H9 (cell line): ENCODE measurements around the gene S100A8. TPM values are rescaled to one million over a fixed set of nuclear protein-coding genes. Genes with fewer than 3 reads are reported as not detected.

Experiments used
- DNase-seq: peaks from one replicate; pipeline ENCODE4 v3.0.0-alpha.2; 2017
- H2AFZ ChIP-seq: one replicate; pipeline ENCODE4 v1.6.1; 2013; ENCODE audit warnings: mild to moderate bottlenecking, low read length, control low read depth, moderate library complexity
- H2AK5ac ChIP-seq: 2 replicates; pipeline ENCODE4 v1.6.1; 2013; ENCODE audit warnings: low read length, control low read depth, mixed read lengths; ENCODE audit not compliant: insufficient read length
- H2BK120ac ChIP-seq: one replicate; pipeline ENCODE4 v1.6.1; 2013; ENCODE audit warnings: low read depth, mild to moderate bottlenecking, low read length, control low read depth, inconsistent platforms; ENCODE audit not compliant: poor library complexity, severe bottlenecking
- H2BK12ac ChIP-seq: 2 replicates; pipeline ENCODE4 v1.6.1; 2013; ENCODE audit warnings: low read length, control low read depth, mixed read lengths, low read depth; ENCODE audit not compliant: insufficient read length
- H2BK15ac ChIP-seq: 2 replicates; pipeline ENCODE4 v1.6.1; 2013; ENCODE audit warnings: low read depth, low read length, control low read depth
- H2BK20ac ChIP-seq: one replicate; pipeline ENCODE4 v1.6.1; 2013; ENCODE audit warnings: low read depth, mild to moderate bottlenecking, low read length, control low read depth, inconsistent platforms; ENCODE audit not compliant: poor library complexity, severe bottlenecking
- H2BK5ac ChIP-seq: 2 replicates; pipeline ENCODE4 v1.6.1; 2013; ENCODE audit warnings: low read length, control low read depth, mixed read lengths; ENCODE audit not compliant: insufficient read length
- H3K14ac ChIP-seq: 2 replicates; pipeline ENCODE4 v1.6.1; 2013; ENCODE audit warnings: low read length, control low read depth; ENCODE audit not compliant: insufficient read depth
- H3K18ac ChIP-seq: 2 replicates; pipeline ENCODE4 v1.6.1; 2013; ENCODE audit warnings: low read depth, mild to moderate bottlenecking, mixed read lengths, low read length, control low read depth; ENCODE audit not compliant: insufficient read length
- H3K23ac ChIP-seq: 2 replicates; pipeline ENCODE4 v1.6.1; 2013; ENCODE audit warnings: low read length, control low read depth, mixed read lengths, low read depth; ENCODE audit not compliant: insufficient read length
- H3K23me2 ChIP-seq: 2 replicates; pipeline ENCODE4 v1.6.1; 2013; ENCODE audit warnings: low read depth, mild to moderate bottlenecking, mixed read lengths, low read length, control low read depth; ENCODE audit not compliant: insufficient read length, poor library complexity, severe bottlenecking
- H3K27ac ChIP-seq: 2 replicates; pipeline ENCODE4 v1.5.1; 2013; ENCODE audit warnings: low read length, control low read depth, mixed read lengths, low read depth; ENCODE audit not compliant: insufficient read length
- H3K27me3 ChIP-seq: 2 replicates; pipeline ENCODE4 v1.6.1; 2013; ENCODE audit warnings: low read length, control low read depth, inconsistent platforms; ENCODE audit not compliant: insufficient read depth
- H3K4ac ChIP-seq: 2 replicates; pipeline ENCODE4 v1.6.1; 2013; ENCODE audit warnings: low read depth, mild to moderate bottlenecking, control low read depth, inconsistent platforms, low read length, moderate library complexity
- H3K4me1 ChIP-seq: 2 replicates; pipeline ENCODE4 v1.6.1; 2013; ENCODE audit warnings: low read length, control low read depth, inconsistent platforms; ENCODE audit not compliant: insufficient read depth
- H3K4me2 ChIP-seq: 2 replicates; pipeline ENCODE4 v1.6.1; 2013; ENCODE audit warnings: low read length, control low read depth, mixed read lengths; ENCODE audit not compliant: insufficient read length, insufficient read depth
- H3K56ac ChIP-seq: 2 replicates; pipeline ENCODE4 v1.6.1; 2013; ENCODE audit warnings: low read depth, mild to moderate bottlenecking, mixed read lengths, low read length, control low read depth; ENCODE audit not compliant: insufficient read length
- H3K79me1 ChIP-seq: 2 replicates; pipeline ENCODE4 v1.6.1; 2013; ENCODE audit warnings: low read depth, mild to moderate bottlenecking, moderate library complexity, low read length, control low read depth, inconsistent platforms; ENCODE audit not compliant: insufficient read depth, poor library complexity, severe bottlenecking
- H3K79me2 ChIP-seq: 2 replicates; pipeline ENCODE4 v1.6.1; 2013; ENCODE audit warnings: low read length, control low read depth, inconsistent platforms; ENCODE audit not compliant: insufficient read depth
- H3K9ac ChIP-seq: 2 replicates; pipeline ENCODE4 v1.6.1; 2013; ENCODE audit warnings: low read length, control low read depth, mixed read lengths; ENCODE audit not compliant: insufficient read length; ENCODE audit errors: extremely low read depth
- H3K9me3 ChIP-seq: one replicate; pipeline ENCODE4 v1.6.1; 2013; ENCODE audit warnings: low read depth, low read length, inconsistent platforms; ENCODE audit not compliant: control insufficient read depth
- H3T11ph ChIP-seq: one replicate; pipeline ENCODE4 v1.6.1; 2013; ENCODE audit warnings: mild to moderate bottlenecking, low read length, control low read depth, inconsistent platforms
- H4K20me1 ChIP-seq: one replicate; pipeline ENCODE4 v1.6.1; 2013; ENCODE audit not compliant: control insufficient read depth, insufficient read length, insufficient read depth
- H4K5ac ChIP-seq: 2 replicates; pipeline ENCODE4 v1.6.1; 2013; ENCODE audit warnings: low read depth, mild to moderate bottlenecking, mixed read lengths, low read length, control low read depth; ENCODE audit not compliant: insufficient read length
- H4K8ac ChIP-seq: replicated peaks from 2 replicates; pipeline ENCODE4 v1.6.1; 2013; ENCODE audit warnings: low read length, control low read depth, mixed read lengths, low read depth; ENCODE audit not compliant: insufficient read length
- H4K91ac ChIP-seq: 2 replicates; pipeline ENCODE4 v1.6.1; 2013; ENCODE audit warnings: low read depth, mild to moderate bottlenecking, moderate library complexity, mixed read lengths, low read length, control low read depth; ENCODE audit not compliant: insufficient read length
- H3K27ac Mint-ChIP-seq, 3 experiments: 2 replicates in 2 of 3; 3 replicates in 1 of 3; pipeline ENCODE4 v1.8.0; 2020 to 2021; ENCODE audit warnings: mixed read lengths in 3 of 3, mild to moderate bottlenecking in 1 of 3, moderate library complexity in 1 of 3
- H3K27me3 Mint-ChIP-seq: 2 replicates; pipeline ENCODE4 v1.8.0; 2021; ENCODE audit warnings: low read depth, mild to moderate bottlenecking, moderate library complexity, mixed read lengths
- H3K36me3 Mint-ChIP-seq, 3 experiments: 2 replicates in 2 of 3; 3 replicates in 1 of 3; pipeline ENCODE4 v1.8.0; 2020 to 2021; ENCODE audit warnings: low read depth in 3 of 3, mixed read lengths in 3 of 3; ENCODE audit not compliant: insufficient read depth in 1 of 3
- H3K4me1 Mint-ChIP-seq, 2 experiments: 2 replicates each; pipeline ENCODE4 v1.8.0; 2020; ENCODE audit warnings: mixed read lengths in 2 of 2
- H3K4me3 Mint-ChIP-seq, 2 experiments: 2 replicates in 1 of 2; 3 replicates in 1 of 2; pipeline ENCODE4 v1.8.0; 2020 to 2021; ENCODE audit warnings: mild to moderate bottlenecking in 2 of 2, mixed read lengths in 2 of 2, moderate library complexity in 1 of 2
- H3K9me3 Mint-ChIP-seq, 2 experiments: 2 replicates in 1 of 2; 3 replicates in 1 of 2; pipeline ENCODE4 v1.8.0; 2020; ENCODE audit warnings: mild to moderate bottlenecking in 2 of 2, mixed read lengths in 2 of 2, moderate library complexity in 1 of 2
- CTCF ChIP-seq: fragments of 200-600 bp; sonication (generic); conservative IDR thresholded peaks from 3 replicates; pipeline ENCODE4 v1.8.0; 2021; ENCODE audit warnings: antibody characterized with exemption, mild to moderate bottlenecking
- WGBS: extraction: QIAGEN DNeasy Blood & Tissue Kit; methylation state at CpG from one replicate; pipeline ENCODE4 v1.1.7; 2013; ENCODE audit warnings: missing lambda C conversion rate, low lambda C conversion rate, mixed read lengths; ENCODE audit not compliant: insufficient read length; ENCODE audit errors: extremely low coverage; 5-methylcytosine and 5-hydroxymethylcytosine counted together
- total RNA-seq: library from RNA; stranded (reverse); gene quantifications from 2 replicates; pipeline ENCODE4 v1.2.1, GENCODE V29; 2021

The S100A8 gene
- total RNA-seq, 1 experiment from 2014 or later, result not detected

- H4K8ac ChIP-seq, result no peak overlapping the region
- DNase-seq, result no peak
- H3K14ac ChIP-seq, result no peak overlapping the region
- H3K9me3 ChIP-seq, result no peaks in the 10 kb centered on the region
- H3K18ac ChIP-seq, result no peak overlapping the region
- H3K36me3 Mint-ChIP-seq, result no peaks in the 10 kb centered on the region
- no CpG with 5 or more reads among the region's 3 CpGs for WGBS
- no peaks in the 10 kb centered on the region for H3K79me2 ChIP-seq
- no peak overlapping the region for H2BK12ac ChIP-seq
- no peaks in the 10 kb centered on the region for H3K4me1 Mint-ChIP-seq
- H3K23me2 ChIP-seq, result no peaks in the 10 kb centered on the region
- no peak overlapping the region for H3K4ac ChIP-seq
- TF ChIP-seq CTCF, result no peak
- H3K4me1 ChIP-seq, result no peaks in the 10 kb centered on the region
- no peak overlapping the region for H3T11ph ChIP-seq
- H2BK15ac ChIP-seq, result no peak overlapping the region
- no peak overlapping the region for H3K9ac ChIP-seq
- H4K20me1 ChIP-seq, result no peaks in the 10 kb centered on the region
- no peak overlapping the region for H4K91ac ChIP-seq
- H2BK5ac ChIP-seq, result no peak overlapping the region
- H4K5ac ChIP-seq, result no peak overlapping the region
- no peak overlapping the region for H2AFZ ChIP-seq
- no peak overlapping the region for H3K23ac ChIP-seq
- H3K79me1 ChIP-seq, result no peaks in the 10 kb centered on the region
- H2BK120ac ChIP-seq, result no peak overlapping the region
- H3K56ac ChIP-seq, result no peak overlapping the region
- H3K27me3 ChIP-seq, result no peaks in the 10 kb centered on the region; the same call in 1 of the 2 replicates
- H3K9me3 Mint-ChIP-seq, result peaks cover 0 to 3% of the 10 kb centered on the region in 2 experiments; a peak in 1 of 5 replicates
- no peak overlapping the region for H2AK5ac ChIP-seq
- no peak overlapping the region for H2BK20ac ChIP-seq
- H3K4me3 Mint-ChIP-seq, result no peak overlapping the region
- H3K4me2 ChIP-seq, result no peak overlapping the region
- H3K27ac ChIP-seq, result no peak overlapping the region
- peaks cover 7% of the 10 kb centered on the region for H3K27me3 Mint-ChIP-seq
- no peak overlapping the region for H3K27ac Mint-ChIP-seq
Observed at GRCh38 chr1:153430561-153430960, 39.7 kb upstream of the S100A8 start.
